Lung microvascular endothelial cell (primary cell): Measurements from ENCODE around the gene SFXN3. TPM values are rescaled to one million over a fixed set of nuclear protein-coding genes. Genes with fewer than 3 reads are reported as not detected.

Experiments used
- DNase-seq, 2 donors: peaks; one replicate each; pipeline versions ENCODE4 v3.0.0 to v3.0.0-alpha.2; 2010; ENCODE audit warnings: low read depth in 2 of 2
- total RNA-seq: library from RNA; depleted of rRNA; stranded (reverse); fragments of >200 nt; gene quantifications from 2 replicates; pipeline ENCODE4 v1.2.1, GENCODE V29; 2014

SFXN3 gene
- total RNA-seq, 1 donor from 2014 or later = 56.0 TPM

GRCh38 chr10:101072923-101073322, 41.9 kb downstream of the SFXN3 start:
- no peak for DNase-seq

- no peak for DNase-seq
These were observed 42.6 kb downstream of the SFXN3 start for GRCh38 chr10:101073631-101074030.

- DNase-seq = no peak
These were observed 44.7 kb downstream of the SFXN3 start for GRCh38 chr10:101075775-101076174.

GRCh38 chr10:101076630-101077029, 45.6 kb downstream of the SFXN3 start:
- no peak for DNase-seq

DNA sequence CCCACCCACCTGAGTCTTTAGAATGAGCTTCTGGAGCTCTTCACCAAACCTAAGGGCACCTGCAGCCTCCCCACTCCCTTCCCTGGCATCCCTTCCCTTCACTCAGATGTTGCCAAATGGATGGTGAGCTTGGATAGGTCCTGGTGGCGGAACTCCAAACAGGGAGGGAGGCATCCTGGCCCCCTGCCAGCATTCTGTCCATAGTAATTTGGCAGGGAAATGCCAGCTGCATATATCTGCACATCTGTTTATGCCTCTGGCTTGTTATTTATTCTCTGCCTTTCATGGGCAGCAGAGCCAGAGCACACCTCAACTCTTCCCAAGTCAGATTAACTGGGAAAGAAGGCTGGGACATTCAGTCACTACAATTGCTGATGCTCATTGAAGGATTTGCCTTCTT, 48.8 kb downstream of the SFXN3 start:
- DNase-seq = no peak

DNA sequence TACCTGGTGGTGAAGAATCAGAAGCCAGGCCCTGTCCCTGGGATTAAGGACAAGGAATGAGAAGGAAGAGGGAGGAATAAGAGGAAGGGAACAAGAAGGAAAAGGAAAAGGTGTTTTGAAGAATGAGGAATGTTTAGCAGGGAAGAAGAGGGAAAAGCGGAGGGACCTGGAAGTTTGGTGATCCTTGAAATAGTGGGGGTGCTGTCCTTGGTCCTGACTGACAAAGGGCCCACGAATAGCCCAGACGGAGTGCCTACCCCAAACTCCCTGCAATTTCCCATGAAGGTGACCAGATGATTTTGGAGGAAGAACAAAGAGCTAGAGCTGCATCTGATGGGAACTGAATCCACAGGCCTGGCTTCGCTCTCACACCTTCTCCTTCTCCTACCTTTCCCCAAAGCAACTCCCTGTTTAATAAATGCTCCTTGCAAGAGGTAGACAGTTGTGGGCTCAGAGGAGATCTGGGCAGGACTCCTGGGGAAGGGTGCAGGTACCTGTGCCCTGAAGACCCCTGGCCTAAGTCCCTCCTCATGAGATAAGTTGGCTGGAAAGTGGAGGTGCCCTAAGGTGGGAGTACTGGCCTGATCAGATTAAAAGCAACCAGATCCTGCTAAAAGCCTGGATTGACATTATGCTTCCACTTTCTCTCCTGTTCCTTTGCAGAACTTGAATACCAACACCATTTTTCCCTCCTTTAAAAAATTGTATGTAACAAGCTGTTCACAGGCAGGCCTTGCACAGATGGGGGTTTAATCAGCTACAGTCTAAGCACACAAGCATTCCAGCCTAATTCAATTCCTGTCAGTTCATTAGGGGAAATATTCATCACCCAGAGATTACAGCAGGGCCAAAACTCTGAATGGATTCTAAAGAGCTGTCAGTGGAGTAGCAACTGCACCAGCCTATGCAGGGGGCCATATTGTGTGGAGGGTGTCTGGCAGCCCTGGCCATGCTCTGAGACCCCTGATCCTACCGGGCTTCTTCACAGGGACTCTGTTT, 50.2 kb downstream of the SFXN3 start:
- DNase-seq = peak; percentile 30 to 32

- no peak for DNase-seq
These were observed 54.8 kb downstream of the SFXN3 start for GRCh38 chr10:101085846-101086245.

- no peak for DNase-seq
These were observed 56.3 kb downstream of the SFXN3 start for GRCh38 chr10:101087376-101087775.

- DNase-seq = no peak
These were observed 56.9 kb downstream of the SFXN3 start for GRCh38 chr10:101087965-101088364.

DNA sequence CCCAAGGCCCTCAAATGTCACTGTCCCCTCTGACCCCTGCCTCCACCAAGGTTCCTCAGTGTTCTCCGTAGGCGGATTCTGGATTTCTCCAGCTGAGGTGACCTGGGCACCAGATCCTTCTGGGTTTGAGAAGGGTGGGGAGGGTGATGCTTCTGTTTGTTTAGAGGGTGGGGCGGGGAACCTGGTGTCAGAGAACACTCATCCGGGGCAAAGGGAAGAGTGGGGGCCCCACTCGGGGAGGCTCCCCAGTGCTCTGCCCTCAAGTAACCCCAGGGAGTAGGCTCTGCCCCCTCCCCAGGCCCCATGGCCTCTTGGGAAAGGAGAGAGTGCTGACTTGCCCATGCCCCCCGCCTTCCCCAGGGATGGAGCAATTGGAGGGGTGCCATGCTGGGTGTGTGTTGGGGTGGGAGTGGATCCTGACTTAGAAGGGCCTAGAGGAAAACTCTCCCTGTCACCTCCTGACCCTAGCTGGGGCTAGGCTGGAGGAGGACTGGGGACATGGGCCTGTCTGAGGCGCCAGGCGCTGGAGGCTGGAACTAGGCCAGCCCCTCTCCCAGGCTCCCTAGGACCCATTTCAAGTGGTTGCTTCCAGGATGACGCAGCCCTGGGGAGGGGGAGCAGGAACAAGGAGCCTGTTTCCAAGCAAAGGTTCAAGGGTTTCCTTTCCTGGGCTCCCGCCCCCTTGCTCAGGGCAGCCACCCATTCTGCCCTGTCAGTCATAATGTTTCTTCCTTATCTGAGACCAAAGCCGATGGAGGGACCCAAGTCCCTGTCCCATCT, 58.7 kb downstream of the SFXN3 start:
- DNase-seq = no peak

- DNase-seq = no peak
These were observed 59.6 kb downstream of the SFXN3 start for GRCh38 chr10:101090597-101090996.

Other genes starting within 250 kb of the SFXN3 start
- 13.1 and 21.2 TPM in 2 replicates for gene SLF2, start 118.3 kb upstream of the SFXN3 start, total RNA-seq
- gene SEMA4G, start 61.7 kb upstream of the SFXN3 start, total RNA-seq = 0.65 and 0.99 TPM in 2 replicates
- 45.8 and 46.4 TPM in 2 replicates for gene MRPL43, start 43.7 kb upstream of the SFXN3 start, total RNA-seq
- gene TWNK, start 43.7 kb upstream of the SFXN3 start, total RNA-seq = 3.5 and 6.3 TPM in 2 replicates
- 28.2 and 29.2 TPM in 2 replicates for gene LZTS2, start 31.4 kb upstream of the SFXN3 start, total RNA-seq
- gene PDZD7, start 105 bp upstream of the SFXN3 start, total RNA-seq = 0.20 and 0.44 TPM in 2 replicates
- under 0.01 and 0.44 TPM in 2 replicates for gene KAZALD1, start 30.8 kb downstream of the SFXN3 start, total RNA-seq
- not detected in 2 replicates for gene TLX1, start 100.1 kb downstream of the SFXN3 start, total RNA-seq
- gene LBX1, start 198.2 kb downstream of the SFXN3 start, total RNA-seq = not detected in 2 replicates